Stimulated activated CD4-positive, alpha-beta T cell treated with anti-CD3 and anti-CD28 coated beads, Interleukin-12 subunit alpha, Interleukin-12 subunit beta, amount 100 ng/mL, for 4 hours (primary cell): ENCODE measurements around the gene LRG1.

ENCODE experiments used
- DNase-seq: peaks from one replicate; pipeline ENCODE4 v3.0.0-alpha.2; 2020

The LRG1 gene

GRCh38 chr19:4524808-4525562 lies 14.9 kb downstream of the LRG1 start:
- DNase-seq, result peak; percentile 73

DNA sequence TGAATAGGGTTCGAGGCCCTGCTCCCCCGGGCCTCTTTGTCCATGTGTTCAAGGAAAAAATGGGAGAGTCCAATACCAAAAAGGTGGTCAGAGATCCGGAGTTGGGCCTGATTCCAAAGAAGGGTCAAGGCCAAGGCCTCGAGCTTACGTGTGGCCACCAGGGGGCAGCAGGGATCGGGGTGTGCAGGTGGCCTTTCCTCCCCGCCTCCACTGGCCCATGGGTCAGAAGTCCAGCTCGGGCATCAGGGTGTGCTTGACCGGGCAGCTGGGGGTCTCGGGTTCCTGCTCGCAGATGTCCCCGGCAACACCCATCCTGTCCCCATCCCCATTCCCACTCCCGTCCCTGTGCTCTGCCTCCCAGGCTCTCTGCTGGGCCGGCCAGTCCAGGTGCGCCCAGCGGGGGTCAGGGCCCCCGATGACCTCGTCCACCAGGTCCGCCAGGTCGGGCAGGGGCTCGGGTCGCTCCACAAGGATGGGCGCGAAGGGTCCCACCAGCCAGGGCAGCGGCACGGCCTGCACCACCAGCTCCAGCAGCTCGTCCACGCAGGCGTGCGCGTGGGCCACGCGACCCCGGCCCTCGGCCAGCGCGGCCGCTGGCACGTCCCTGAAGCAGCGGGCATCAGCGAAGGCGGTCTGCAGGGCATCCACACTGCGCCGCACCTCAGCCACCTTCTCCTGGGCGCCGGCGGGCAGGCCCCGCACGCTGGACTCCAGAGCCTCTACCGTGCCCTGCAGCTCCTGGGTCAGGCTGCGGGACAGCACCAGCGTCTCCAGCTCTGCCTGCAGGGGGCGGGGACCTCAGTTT lies 16.3 kb downstream of the LRG1 start:
- peak; percentile 27 for DNase-seq

DNA sequence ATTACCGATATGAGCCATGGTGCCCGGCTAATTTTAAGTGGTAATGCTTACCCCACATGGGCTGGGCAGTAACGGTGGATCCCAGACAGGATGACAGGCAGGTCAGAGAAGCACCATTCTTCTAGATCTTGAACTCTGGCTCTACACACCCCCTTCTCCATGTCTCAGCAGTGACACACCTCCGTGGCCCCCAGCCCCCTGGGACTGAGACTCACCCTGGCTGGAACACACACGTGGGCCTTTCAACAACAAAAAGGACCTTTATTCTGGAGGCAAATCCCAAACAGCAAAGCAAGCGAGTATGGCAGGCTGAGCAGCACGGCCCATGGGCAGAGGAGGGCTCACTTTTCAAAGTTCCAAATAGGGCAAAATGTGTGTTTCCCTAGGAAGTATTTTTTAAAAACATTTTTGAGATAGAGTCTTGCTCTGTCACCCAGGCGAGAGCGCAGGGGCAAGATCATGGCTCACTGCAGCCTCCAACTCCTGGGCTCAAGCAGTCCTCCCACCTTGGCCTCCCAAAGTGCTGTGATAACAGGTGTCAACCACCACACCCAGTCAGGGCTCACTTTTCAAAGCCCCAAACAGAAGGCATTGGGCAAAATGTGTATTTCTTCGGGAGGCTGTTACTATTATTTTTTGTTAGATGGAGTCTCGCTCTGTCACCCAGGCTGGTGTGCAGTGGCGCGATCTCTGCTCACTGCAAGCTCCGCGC lies 17.4 kb downstream of the LRG1 start:
- DNase-seq, result no peak

- DNase-seq, result no peak
Measured at GRCh38 chr19:4521888-4522242, 18.0 kb downstream of the LRG1 start.

- no peak for DNase-seq
Measured at GRCh38 chr19:4521170-4521887, 18.5 kb downstream of the LRG1 start.

DNA sequence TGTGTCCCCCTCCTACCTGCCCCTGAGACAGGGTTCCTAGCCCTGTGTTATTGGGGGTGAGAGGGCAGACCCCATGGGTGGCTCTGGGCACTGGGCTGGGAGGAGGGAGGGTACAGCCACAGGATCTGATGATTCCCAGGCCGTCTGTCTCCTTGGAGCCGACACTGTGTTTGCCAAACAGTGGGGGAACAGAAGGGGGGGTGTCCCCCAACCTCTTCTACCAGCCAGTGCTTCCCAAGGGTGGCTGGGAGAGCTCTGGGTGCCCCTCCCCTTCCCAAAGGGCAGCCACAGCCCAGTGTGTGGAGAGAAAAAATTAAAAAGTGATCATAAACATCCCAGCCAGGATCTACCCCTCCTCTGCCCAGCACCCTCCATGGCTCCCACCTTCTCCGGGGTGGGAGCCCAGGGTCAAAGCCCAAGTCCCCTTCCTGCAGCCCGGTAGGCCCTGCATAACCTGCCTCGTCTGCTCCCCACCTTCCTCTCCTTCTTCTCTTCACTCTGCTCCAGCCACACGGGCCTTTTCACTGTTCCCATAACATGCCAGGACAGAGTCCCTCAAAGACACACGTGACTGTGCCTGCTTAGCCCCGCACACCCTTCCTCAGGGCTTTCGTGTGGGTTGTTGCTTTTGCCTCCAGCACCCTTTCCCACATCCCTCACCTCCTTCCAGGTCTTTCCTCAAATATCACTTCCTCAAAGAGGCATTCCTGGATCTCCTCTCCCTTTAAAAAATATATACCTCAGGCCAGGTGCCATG lies 20.1 kb downstream of the LRG1 start:
- no peak for DNase-seq

DNA sequence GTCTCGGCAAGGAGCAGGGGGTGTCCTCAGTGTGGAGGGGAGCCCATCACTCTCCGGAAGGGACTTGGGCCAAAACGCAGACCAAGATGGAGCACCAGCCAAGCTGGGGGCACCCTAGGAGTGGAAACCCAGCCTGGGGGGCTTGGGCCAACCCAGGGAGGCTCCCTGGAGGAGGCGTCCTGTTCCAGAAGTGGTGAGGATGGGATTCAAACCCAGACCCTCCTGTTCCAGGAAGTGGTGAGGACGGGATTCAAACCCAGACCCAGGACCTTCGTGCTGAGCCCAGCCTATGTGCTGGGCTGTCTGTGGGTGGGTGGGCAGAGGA lies 20.7 kb downstream of the LRG1 start:
- DNase-seq, result no peak

GRCh38 chr19:4518345-4519171 lies 21.3 kb downstream of the LRG1 start, which contains the start of gene PLIN4:
PLIN4 (minus strand) TSS chr19:4518486; CDS start chr19:4518272, 214 bp downstream.
- DNase-seq, result no peak

DNA sequence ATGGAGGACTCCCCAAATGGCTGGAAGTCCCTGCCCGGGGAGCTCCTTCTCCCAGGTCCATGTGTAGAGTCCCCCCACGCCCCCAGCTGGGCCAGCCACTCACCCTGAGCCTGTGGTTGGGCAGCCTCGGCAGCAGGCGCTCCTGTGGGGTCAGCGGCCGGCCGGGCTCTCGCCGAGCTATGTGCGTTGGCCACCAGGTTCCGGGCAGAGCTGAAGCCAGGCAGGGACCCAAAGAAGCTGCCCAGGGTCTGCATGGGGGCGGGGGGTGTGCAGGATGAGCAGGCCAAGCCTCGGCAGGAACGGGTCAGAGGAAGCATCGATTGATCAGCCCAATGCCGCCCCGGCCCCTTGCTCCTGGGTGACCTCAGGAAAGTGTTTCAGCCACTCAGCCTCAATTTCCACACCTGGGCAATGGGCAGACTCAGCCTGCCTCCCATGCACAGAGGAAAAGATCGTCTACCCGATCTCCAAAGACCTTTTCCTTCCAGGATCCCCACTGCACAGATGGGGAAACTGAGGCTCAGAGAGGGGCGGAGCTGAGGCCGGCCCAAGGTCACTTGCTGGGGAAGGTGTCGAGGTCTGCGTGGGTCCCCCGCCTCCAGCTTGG lies 22.3 kb downstream of the LRG1 start:
- no peak for DNase-seq

DNA sequence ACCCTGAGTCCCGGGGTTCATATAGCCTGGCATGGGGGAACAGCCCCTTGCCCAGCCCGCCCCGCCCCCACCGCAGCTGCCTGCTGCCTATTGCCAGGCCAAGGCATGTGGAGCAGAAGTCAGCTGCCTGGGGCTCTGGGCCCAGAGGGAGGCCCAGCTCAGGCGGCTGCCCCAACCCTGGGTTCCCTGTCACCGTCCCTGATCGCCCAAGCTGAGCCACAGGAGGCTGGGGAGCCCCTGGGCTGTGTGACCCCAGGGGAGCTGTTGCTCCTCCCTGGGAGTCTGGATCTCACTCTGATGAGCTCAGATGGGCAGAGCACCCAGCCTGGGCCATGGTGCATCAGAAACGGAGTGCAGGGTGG lies 22.9 kb downstream of the LRG1 start:
- DNase-seq, result no peak

- no peak for DNase-seq
Measured at GRCh38 chr19:4516199-4516938, 23.5 kb downstream of the LRG1 start.

DNA sequence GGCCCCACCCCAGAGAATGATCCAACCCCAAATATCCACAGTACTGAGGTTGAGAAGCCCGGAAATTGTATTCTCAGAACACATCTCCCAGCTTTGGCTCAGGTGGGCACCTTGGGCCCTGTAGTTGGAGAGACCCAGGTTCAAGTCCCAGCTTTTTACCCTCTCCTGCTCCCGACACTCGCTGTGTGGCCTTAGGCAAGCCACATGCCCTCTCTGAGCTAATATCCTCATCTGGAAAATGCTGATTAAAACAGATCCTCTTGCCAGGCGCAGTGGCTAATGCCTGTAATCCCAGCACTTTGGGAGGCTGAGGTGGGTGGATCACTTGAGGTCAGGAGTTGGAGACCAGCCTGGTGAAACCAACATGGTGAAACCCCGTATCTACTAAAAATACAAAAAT lies 24.1 kb downstream of the LRG1 start:
- no peak for DNase-seq

DNA sequence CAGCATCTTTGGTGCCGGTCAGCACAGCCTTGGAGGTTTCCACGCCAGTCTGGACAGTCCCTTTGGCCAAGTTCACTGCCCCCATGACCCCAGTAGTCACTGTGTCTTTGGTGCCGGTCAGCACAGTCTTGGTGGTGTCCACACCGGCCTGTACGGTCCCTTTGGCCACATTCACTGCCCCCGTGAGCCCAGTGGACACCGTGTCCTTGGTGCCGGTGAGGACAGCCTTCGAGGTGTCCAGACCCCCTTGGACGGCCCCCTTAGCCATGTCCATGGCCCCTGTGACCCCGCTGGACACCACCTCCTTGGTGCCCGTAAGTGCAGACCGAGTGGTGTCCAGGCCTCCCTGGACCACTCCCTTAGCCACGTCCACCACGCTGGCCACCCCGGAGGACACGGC lies 26.6 kb downstream of the LRG1 start:
- DNase-seq, result no peak

GRCh38 chr19:4512070-4512469 lies 27.8 kb downstream of the LRG1 start:
- no peak for DNase-seq

DNA sequence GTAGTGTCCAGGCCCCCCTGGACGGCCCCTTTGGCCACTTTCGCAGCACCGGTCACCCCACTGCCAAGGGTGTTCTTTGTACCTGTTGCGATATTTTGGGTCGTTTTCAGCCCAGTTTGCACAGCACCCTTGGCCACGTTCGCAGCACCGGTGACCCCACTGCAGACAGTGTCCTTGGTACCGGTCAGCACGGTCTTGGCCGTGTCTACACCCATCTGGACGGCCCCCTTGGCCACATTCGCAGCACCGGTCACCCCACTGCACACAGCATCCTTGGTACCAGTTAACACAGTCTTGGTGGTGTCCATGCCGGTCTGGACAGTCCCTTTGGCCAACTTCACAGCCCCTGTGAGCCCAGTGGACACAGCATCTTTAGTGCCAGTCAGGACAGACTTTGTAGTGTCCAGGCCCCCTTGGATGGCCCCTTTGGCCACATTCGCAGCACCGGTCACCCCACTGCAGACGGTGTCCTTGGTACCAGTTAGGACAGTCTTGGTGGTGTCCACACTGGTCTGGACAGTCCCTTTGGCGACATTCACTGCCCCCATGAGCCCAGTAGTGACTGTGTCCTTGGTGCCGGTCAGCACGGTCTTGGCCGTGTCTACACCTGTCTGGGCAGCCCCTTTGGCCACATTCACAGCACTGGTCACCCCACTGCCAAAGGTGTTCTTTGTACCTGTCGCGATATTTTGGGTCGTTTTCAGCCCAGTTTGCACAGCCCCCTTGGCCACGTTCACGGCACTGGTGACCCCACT lies 28.4 kb downstream of the LRG1 start:
- DNase-seq, result no peak

DNA sequence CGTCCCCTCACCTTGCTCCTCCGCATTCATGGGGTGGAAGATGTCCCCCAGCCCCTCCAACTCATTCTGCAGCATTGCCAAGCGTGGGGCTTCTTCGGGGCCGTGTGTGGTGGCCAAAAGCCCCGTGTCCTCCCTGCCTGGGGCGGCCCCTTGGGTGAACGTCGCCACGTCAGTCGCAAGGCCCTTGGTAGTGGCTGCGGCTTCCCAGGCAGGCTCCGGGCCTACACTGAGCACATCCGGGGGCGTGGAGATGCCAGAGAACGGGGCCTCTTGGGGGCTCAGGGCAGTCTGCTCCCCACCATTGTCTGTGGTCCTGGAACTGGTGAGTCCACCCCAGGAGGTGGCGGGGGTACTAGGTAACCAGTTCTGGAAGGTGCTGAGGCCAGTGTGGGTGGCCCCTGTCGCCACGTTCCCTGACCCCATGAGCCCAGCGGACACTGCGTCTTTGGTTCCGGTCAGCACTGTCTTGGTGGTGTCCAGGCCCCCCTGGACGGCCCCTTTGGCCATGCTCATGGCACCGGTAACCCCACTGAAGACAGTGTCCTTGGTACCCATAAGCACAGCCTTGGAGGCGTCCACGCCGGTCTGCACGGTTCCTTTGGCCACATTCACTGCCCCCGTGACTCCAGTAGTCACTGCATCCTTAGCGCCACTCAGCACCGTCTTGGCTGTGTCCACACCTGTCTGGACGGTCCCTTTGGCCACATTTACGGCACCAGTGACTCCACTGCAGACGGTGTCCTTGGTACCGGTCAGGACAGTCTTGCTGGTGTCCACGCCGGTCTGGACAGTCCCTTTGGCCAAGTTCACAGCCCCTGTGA lies 29.2 kb downstream of the LRG1 start:
- no peak for DNase-seq

DNA sequence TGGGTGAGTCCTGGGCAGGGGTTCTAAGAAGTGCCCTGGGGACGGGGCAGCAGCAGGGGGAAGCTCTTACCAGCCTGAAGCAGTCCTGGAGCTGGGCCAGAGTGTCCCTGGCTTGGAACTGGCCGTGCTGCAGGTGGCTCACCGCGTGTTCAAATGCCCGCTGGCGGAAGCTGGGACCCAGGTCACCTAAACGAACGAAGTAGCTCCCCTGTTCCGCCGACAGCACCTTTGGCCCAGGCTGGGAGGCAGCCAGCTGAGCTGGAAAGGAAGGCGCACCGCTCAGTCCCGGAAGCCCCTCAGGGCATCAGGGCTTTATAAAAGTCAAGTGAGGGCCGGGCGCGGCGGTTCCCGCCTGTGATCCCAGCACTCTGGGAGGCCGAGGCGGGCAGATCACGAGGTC lies 31.1 kb downstream of the LRG1 start:
- DNase-seq, result no peak

DNA sequence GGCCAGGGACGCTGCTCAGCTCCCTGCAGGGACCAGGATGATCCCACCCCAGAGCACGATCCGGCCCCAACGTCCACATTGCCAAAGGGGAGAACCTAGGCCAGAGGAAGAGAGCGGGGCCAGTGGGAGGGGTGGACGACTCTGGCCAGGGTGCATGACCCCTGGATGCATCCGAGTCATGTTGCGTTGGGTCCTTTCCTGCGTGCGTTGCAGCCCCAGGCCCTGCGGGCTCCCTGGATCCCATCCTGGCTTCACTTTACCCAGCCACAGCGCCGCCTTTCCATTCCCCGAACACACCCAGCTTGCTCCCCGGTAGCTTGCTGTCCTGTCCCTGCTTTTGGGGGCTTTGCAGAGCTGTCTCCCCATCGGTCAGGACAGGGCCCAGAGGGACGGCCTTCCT lies 32.0 kb downstream of the LRG1 start:
- no peak for DNase-seq

DNA sequence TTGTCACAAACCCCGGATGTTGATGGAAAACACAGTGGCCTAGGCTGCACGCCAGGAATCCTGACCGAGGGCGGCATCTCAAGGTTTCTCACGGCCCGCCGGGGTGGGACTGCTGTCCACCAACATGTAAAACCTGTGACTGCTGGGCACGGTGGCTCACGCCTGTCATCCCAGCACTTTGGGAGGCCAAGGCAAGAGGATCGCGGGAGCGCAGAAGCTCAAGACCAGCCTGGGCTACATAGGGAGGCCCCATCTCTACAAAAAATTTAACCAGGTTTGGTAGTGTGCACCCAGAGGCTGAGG lies 32.7 kb downstream of the LRG1 start:
- DNase-seq, result no peak
